CD4-positive, alpha-beta T cell treated with Interferon alpha-2 for 1 hour (primary cell): ENCODE data around the gene WASL.
"Not testable (repeated sequence)": the region's sequence is repeated elsewhere in the genome, so short reads cannot be mapped to it uniquely, and the experiment has no call there.

Experiments
- DNase-seq, 2 donors: peaks; one replicate each; pipeline ENCODE4 v3.0.0-alpha.2; 2020 to 2022

Gene WASL

GRCh38 chr7:123729218-123729578 is 19.6 kb downstream of the WASL start:
- no peak for DNase-seq

DNA sequence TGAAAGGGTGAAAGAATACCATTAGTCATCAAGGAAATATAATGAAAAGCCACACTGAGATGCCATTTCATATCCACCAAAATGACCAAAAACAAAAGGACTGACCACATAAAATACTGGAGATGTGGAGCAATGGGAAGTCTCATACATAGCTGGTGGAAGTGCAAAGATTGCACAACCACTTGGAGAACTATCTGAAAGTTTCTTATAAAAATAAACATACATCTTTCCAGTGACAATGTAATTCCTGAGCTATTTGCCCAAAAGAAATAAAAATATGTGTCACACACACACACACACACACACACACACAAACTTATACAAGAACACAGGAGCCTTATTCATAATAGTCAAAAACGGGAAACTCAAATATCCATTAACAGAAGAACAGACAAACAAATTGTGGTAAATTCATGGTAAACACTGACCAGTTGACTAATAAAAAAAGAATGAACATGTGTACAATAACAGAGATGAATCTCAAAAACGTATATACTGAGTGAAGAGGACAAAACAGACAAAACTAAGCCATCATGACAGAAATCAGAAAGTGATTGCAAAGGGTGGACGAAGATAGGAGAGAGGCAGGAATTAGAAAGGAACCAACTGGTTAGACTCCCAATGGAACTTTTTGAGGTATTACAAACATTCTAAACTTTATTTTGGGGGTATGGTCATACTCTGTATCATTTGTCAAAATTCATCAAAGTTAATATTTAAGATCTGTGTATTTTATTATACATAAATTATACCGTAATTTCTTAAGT is 21.5 kb downstream of the WASL start:
- DNase-seq, result no peak

GRCh38 chr7:123725586-123726171 is 23.1 kb downstream of the WASL start:
- no peak for DNase-seq

GRCh38 chr7:123724817-123725253 is 24.0 kb downstream of the WASL start:
- no peak for DNase-seq

- DNase-seq, result no peak
Measured at GRCh38 chr7:123723913-123724312, 24.9 kb downstream of the WASL start.

DNA sequence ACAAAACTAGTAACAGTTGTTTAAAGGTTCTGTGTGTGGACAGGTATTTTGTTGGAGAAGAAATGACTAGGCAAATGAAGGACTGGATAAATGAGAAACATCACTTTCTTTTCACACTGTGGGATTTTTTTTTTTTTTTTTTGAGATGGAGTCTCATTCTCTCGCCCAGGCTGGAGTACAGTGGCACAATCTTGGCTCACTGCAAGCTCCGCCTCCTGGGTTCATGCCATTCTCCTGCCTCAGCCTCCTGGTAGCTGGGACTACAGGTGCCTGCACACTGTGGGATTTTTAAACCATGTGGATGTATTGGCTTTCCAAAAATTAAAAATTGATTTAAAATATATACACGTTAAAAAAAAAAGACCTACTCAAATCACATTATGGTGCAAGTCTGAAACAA is 28.3 kb downstream of the WASL start:
- DNase-seq, result not testable (repeated sequence)

DNA sequence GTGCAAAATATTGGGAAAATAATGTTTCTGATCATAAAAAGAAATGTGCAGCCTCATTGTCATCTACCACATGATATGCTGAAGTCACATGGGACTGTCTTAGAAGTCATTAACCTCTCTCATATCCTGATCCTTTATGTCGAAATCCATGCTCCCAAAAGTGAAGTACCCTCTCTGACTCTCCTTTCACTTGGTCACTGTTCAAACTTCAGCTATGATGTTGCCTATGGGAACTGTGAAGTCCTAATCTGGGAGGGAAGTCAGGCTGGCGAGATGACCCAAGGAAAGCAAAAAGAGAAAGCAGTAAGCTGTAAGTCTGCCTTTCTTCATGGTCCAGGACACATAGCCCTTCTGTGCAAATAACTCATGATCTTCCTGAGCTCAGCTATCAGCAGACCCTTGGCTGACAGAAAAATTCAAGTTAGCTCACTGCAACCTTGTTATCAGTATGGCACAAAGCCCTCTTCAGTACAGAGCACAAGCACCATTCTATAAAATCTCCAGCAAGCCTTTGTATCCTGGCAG is 29.5 kb downstream of the WASL start:
- no peak for DNase-seq

DNA sequence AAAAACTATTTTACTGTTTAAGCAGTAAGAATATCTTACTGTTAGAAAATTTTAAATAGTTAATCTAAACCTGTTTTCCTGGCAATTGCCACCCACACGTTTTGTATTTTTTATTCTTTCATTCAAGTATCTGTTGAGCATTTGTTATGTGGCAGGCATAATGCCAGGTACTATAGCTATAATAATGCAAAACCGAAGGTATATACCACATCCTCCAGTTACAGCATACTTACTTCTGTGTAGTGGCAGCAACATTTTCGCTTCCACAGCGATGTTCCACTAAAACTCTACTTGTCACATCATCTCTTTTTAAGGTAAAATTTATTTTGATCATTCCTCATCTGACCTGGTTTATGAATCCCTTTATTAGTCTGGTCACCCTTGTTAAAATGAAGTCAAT is 30.0 kb downstream of the WASL start:
- no peak for DNase-seq

DNA sequence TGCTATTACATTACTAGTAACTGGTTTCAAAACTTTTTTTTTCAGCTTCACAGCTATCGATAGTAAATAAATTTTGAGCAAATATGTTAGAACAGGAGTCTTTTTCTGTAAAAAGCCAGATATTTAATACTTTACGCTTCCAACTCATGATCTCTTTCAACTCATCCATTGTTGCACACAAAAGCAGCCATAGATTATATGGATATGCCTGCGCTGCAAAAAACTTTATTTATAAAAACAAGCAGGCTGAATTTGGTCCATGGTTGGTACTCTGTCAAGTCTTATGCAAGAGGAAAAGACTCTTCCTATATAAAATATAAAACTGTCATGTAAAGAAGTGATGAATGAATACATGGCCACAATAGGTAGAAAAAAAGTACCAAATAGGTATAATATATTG is 31.1 kb downstream of the WASL start:
- DNase-seq, result no peak

DNA sequence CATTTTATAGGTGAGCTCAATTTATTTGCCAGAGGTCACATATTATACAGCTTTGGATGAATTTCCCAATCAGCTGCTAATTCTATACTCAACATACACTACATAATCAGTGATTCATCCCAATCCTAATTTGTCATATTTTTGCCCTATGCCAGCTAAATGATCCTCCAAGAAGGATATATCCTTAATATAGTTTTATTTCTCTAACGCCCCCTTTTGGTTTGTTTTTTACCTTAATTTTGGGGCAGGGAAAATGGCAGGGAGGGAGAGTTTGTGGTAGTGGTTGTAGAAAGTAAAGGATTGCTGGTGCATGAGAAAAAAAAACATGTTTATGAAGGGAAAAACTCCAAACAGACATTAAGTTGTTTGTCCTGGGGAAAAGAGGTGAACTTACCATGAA is 31.9 kb downstream of the WASL start:
- no peak for DNase-seq

DNA sequence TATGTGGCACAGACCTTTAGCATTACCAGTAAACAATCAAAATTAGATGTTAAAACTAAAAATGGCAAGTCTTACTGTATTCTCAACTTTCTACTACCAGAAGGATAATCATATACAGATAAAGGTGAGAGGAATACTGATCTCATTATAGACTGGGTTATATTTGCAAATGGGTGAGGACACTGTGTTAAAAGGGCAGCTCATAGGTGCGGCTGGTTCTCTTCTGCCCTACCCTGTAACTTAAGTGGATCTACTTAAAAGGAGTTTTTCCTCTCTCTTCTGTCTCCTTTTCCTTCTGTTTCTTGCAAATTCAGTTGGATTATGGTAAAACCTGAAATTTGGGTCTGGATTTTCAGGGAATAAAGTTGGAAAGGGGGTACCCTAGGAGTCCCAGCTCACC is 33.0 kb downstream of the WASL start:
- DNase-seq, result no peak

- DNase-seq, result no peak
Measured at GRCh38 chr7:123715198-123715597, 33.6 kb downstream of the WASL start.

GRCh38 chr7:123714296-123715080 is 34.3 kb downstream of the WASL start:
- no peak for DNase-seq

GRCh38 chr7:123712619-123713018 is 36.2 kb downstream of the WASL start:
- DNase-seq, result no peak

- peak in 1 of 2 donors; percentile 12 for DNase-seq
Measured at GRCh38 chr7:123711832-123712293, 36.9 kb downstream of the WASL start.

DNA sequence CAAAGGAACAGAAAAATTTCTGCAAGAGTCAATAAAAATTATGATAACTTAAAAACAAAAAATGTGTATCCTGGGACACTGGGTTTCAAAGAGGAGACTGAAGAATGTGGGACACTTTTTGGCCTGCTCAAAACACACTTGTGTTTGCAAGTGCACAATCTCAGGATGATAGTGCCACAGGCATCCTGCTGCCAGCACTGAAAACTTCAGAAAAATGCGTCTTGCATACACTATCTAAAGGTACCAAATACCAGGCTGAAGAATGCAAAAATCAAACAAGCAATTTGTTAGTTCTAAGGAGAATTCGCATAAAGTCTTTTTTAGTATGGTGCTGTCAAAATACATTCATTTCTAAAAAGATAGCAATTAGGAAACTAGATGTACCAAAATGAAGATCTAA is 38.1 kb downstream of the WASL start:
- DNase-seq, result no peak

DNA sequence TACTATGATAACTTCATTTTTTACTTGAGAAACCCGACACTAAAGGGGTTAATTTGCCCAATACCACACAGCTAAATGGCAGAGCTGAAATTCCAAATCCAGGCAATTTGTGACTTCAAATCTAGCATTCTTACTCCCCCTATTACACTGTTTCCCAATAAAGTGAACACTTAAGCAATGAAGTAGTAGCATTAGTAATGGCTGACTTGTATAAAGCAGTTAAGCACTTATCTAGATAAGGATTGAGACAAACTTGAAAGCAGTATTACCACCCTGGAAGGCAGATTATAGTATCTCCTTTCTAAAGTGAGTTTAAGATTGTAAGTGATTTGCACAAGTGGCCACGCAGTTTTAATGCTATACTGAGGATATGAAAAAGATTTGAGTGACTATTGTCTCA is 39.3 kb downstream of the WASL start:
- no peak for DNase-seq

GRCh38 chr7:123705211-123705901 is 43.4 kb downstream of the WASL start:
- DNase-seq, result no peak

- no peak for DNase-seq
Measured at GRCh38 chr7:123695944-123696677, 52.7 kb downstream of the WASL start.

DNA sequence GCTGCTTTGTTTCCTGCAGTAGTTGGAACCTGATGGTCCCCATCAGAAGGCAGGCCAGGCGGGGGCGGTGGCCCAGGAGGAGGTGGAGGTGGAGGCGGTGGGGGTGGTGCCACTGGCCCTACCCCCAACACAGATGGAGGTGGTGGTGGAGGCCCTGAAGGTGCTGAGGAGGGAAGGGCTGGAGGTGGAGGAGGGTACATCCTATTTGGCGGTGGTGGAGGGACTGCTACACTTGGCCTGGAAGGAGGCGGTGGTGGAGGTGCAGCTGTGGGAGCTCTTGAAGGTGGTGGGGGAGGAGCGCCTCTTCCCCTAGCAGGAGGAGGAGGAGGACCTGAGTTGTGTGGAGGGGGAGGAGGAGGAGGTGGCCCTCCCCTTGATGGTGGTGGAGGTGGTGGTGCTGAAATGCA is 56.3 kb downstream of the WASL start:
- DNase-seq, result no peak

GRCh38 chr7:123690550-123690949 is 58.3 kb downstream of the WASL start:
- no peak for DNase-seq

- no peak for DNase-seq
Measured at GRCh38 chr7:123689250-123689649, 59.6 kb downstream of the WASL start.
